AG10803 (cell line): ENCODE results near the gene JCHAIN.
A peak's percentile ranks its signal among the peaks of the same experiment; 100 is the strongest.
"Not testable (repeated sequence)": the region's sequence is repeated elsewhere in the genome, so short reads cannot be mapped to it uniquely, and the experiment has no call there.

Source experiments
- DNase-seq: peaks from one replicate; pipeline ENCODE4 v3.0.0; 2010; ENCODE audit warnings: low read depth
- H3K4me3 ChIP-seq: 2 replicates; pipeline ENCODE4 v1.5.1; 2011; ENCODE audit warnings: mild to moderate bottlenecking, low read length, control low read depth
- CTCF ChIP-seq: conservative IDR thresholded peaks from 2 replicates; pipeline ENCODE4 v1.5.1; 2011; ENCODE audit warnings: mild to moderate bottlenecking, low read length, control low read depth, inconsistent platforms

JCHAIN gene

GRCh38 chr4:70676554-70677090 is 10.3 kb upstream of the JCHAIN start:
- TF ChIP-seq CTCF: no peak
- H3K4me3 ChIP-seq: no peak overlapping the region
- no peak for DNase-seq

GRCh38 chr4:70674731-70675130 is 8.4 kb upstream of the JCHAIN start:
- H3K4me3 ChIP-seq: no peak overlapping the region
- TF ChIP-seq CTCF: no peak
- DNase-seq: no peak

- TF ChIP-seq CTCF: no peak
- no peak for DNase-seq
- H3K4me3 ChIP-seq: no peak overlapping the region
Observed at GRCh38 chr4:70674191-70674590, 7.9 kb upstream of the JCHAIN start.

- H3K4me3 ChIP-seq: no peak overlapping the region
- DNase-seq: no peak
- TF ChIP-seq CTCF: no peak
Observed at GRCh38 chr4:70671091-70671490, 4.8 kb upstream of the JCHAIN start.

- no peak for TF ChIP-seq CTCF
- no peak overlapping the region for H3K4me3 ChIP-seq
- DNase-seq: peak; percentile 67
Observed at GRCh38 chr4:70670332-70671014, 4.2 kb upstream of the JCHAIN start.

- no peak for TF ChIP-seq CTCF
- peak; percentile 73 for DNase-seq
- H3K4me3 ChIP-seq: no peak overlapping the region
Observed at GRCh38 chr4:70667740-70668535, 1.6 kb upstream of the JCHAIN start.

GRCh38 chr4:70661309-70661922 is 4.9 kb downstream of the JCHAIN start:
- not testable (repeated sequence) for H3K4me3 ChIP-seq, DNase-seq
